HG02759 (cell line): Measurements from ENCODE around the gene MYO1A.
"Not testable (repeated sequence)": the region's sequence is repeated elsewhere in the genome, so short reads cannot be mapped to it uniquely, and the experiment has no call there.

Experiments used
- ATAC-seq: cut with Tn5 transposase; IDR thresholded peaks from one replicate; pipeline ENCODE4 v1.9.1; 2021; ENCODE audit warnings: mild to moderate bottlenecking, moderate library complexity; ENCODE audit not compliant: unreplicated experiment

MYO1A gene

DNA sequence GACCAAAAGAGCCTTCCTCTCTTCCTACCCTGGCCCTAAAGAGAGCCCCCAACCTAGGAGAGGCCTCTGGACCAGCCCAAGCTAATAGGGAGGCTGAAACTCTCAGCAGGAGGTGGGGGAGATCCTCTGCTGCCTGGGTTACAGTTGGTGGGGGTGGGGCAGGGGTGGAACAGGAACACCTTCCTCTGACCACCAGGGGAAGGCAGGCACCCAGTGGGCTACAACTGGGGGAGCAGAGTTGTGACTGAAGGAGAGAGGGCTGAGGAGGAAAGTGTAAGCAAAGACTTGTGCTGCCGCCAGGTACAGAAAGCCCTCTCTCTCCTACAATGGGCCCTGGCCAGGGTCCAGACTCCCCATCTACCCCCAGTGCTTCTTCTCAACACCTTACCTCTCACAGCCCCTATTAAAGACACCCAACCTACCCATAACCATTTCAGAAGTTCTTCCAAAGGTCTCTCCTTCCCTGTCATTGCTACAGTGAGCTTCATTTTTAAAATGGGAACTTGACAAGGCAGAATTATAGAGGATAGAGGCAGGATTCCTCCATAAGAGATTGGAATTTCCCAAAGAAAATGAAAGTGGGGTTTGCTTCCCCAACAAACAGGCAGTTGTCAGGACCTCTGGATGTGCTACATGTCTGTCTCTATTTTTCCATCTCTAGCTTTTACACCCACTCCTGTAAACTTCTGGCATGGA is 1.4 kb downstream of the MYO1A start:
- no peak for ATAC-seq

DNA sequence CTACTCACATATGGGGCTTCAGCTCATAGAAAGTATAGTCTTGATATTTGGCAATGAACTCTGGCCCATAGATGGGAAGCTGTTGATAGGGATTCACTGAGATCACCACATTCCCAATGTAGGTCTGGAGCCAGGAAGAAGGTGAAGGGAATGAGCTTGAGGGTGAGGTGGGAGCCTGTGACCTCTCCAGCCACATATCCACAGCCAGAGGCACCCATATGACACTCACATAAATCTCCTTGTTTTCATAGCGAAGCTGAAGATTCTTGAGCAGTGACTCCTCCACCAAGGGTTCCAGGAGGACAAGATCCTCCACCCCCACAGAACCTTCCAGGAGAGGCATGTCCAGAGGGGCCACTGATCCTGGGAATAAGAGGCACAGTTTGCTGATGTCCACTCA is 1.9 kb downstream of the MYO1A start:
- no peak for ATAC-seq

GRCh38 chr12:57046947-57047890 is 2.7 kb downstream of the MYO1A start:
- peak; percentile 57 for ATAC-seq

DNA sequence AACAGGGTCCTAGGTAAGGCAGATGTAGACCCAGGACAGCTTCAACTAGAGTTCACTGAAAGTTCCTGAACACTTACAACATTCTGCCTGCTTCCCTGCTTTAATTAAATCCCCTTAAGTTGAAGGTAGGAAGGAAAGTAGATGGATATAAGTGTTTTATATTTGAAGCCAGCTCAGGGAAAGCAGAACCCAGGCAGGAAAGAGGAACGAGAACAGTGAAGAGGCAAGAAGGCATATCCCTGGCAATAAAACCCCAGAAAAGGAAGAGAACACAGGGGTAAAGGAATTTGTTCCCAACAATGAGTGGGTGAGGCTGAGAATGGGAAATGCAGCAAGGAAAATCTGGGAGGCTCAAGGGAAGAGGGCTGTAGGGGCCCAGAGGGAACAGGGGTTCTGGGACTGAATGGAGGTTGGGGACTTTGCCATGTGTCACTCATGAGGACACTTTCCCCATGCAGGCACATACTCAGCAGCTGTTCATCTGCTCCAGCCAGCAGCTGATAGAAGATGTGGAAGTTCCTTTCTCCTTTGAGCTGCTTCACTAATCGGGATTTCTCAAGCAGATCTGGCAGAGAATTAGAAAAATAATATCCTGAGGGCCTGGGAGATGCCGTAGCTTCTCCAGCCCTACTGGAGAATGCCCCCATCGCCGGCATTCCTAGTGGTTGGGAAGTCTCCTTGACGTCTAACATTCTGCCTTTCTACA is 3.7 kb downstream of the MYO1A start:
- no peak for ATAC-seq

GRCh38 chr12:57044889-57045288 is 5.0 kb downstream of the MYO1A start:
- ATAC-seq: no peak

DNA sequence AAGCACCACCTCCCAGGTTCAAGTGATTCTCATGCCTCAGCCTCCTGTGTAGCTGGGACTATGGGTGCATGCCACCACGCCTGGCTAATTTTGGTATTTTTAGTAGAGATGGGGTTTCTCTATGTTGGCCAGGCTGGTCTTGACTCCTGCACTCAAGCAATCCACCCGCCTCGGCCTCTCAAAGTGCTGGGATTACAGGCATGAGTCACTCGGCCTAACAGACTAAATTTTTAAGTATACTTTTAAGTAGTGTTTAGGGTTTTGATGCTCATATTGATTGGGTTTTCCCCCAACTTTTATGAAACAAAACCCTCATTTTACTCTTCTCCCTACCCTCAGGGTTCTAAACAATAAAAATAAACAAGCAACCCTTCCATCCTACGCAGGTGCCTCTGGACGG is 5.5 kb downstream of the MYO1A start:
- no peak for ATAC-seq

GRCh38 chr12:57042695-57043094 is 7.2 kb downstream of the MYO1A start:
- no peak for ATAC-seq

GRCh38 chr12:57040750-57041149 is 9.2 kb downstream of the MYO1A start:
- ATAC-seq: no peak

DNA sequence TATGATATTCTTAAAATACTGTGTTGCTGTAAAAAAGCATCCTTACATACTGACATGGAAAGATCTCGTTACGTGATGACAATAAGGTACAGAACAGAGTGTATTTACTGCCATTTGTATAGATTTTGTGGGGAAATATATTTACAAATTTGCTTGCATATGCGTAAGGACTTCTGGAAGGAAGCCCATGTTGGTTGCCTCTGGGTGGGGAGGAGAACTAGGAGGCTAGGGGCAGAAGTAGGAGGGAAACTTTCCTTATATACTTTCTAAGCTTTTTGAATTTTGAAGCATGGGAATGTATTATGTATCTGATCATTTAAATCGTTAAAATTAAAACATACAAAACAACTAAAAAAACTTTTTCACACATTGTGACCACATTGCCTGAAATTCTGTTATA is 9.7 kb downstream of the MYO1A start:
- no peak for ATAC-seq

DNA sequence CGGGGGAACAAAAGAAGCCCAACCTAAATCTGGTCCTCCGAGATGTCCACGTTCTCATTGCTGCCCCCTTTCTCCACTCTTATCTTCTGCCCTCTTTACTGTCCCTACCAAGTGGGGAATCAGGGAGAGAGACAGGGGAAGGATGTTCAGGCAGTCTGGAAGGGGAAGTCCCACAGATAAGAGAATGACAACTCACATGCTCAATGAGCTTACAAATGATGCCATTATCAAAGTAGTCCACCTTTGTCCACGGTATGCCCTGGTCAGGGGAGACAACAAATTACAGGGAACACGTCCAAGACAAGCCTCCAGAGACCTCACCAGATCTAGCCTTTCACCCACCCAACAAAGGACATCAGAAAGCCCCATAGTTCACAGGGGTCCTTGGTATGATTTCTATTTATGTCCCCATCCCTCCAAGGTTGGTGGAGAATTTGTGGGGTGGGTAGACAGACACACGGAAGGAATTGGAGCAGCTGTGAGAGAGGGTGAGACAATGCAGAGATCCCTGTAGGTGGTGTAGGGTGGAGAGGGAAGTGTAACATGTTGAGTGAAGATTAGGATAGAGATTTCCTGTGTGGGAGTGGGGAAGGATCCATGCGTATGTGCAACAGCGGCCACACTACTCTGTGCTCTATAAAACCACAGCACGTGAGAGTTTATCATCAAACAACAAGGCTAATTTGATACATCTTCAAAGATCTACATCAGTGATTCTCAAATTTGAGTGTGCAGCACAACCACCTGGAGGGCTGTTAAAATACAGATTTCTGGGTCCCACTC is 10.7 kb downstream of the MYO1A start:
- no peak for ATAC-seq

DNA sequence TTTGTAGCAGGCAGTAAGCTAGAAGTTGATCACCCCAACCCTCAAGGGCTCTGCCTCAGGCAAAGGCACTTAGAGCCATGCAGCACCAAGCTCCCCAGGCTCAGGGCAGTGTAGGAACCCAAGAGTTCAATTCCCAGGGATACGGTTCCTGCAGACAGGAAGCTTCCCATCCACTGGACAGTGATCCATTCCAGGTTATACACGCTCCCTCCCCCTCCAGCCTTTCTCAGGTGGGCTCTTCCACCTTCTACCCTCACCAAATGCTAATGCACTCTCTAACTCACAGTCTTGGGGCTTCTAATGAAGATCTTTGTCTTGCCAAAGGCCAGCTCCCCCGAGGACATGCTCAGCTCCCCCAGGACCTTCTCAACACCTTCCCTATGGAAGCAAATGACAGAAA is 12.7 kb downstream of the MYO1A start:
- ATAC-seq: no peak

DNA sequence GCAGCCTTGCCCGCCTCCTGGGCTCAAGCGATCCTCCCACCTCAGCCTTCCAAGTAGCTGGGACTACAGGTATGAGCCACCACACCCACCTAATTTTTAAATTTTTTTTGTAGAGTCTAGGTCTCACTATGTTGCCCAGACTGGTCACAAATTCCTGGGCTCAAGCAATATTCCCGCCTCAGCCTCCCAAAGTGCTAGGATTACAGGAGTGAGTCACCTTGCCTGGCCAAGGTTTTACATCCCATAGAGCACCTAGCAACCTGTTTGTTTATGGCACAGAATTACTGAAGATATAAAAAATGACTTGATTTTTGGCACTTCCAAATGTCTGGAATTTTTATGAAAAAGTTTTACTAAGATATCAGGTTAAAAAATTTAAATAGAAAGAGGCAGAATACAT is 16.5 kb downstream of the MYO1A start:
- ATAC-seq: no peak

DNA sequence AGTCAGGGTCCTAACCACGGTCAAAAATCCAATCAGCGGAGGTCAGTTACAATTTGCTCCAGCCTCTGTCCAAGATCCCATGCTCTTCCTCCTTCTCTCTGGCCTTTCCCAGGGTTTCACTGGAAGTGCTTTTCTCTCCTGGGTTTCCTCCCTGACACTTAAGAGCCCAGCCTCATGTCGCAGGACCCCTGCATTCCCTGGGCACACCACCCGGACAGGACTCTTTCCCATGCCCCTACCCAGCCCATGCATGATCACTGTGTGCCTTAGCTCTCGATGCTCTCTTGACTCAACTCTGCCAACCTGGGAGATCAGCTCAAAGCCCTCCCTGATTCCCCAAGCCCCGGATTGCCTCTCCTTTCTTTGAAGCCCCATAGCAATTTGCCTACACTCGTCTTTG is 18.1 kb downstream of the MYO1A start:
- no peak for ATAC-seq

DNA sequence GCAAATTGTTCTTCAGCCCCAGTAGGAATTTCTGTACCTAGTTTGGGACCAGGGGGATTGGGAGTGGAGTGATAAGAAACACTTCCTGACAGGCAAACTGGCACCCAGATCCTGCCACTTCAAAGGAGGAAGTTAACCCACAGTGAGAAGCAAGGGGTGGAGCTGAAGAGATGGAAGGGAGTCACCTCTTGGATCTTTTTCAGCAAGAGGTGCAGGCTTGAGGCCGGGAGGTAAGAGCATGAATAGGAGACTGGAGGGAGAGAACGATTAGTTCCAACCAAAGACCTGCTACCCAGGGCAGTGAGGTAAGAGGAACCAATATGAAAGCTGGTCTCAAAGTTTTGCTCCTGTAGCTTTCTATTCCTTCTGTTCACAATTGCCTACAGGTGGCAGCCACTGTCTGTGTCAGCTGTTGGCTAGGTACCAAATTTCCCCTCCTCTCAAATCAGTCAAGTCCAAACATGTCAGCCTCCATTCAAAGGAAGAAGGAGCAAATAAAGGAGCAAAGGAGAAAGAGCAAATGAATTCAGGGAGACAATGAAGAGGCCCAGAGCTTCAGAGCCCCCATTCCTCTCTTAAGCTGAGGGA is 18.7 kb downstream of the MYO1A start:
- ATAC-seq: peak; percentile 59

DNA sequence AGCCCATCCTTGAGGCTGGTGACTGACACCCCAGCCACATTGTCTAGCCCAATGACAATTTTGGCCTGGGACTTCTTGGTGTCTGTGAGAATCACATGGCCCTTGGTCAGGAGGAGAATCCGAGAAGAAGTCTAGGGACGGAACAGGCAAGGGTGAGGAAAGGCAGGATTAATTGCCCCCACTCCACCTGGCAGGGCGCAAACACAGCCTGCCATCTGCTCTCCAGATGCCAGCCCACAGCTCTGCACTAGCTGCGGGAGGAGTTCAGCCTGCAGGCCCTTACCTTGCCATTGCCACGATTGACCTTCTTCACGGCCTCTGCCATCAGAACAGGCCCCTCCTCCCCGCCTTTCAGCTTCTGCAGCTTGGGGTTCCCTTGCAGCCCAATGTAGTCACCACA is 20.5 kb downstream of the MYO1A start:
- no peak for ATAC-seq

DNA sequence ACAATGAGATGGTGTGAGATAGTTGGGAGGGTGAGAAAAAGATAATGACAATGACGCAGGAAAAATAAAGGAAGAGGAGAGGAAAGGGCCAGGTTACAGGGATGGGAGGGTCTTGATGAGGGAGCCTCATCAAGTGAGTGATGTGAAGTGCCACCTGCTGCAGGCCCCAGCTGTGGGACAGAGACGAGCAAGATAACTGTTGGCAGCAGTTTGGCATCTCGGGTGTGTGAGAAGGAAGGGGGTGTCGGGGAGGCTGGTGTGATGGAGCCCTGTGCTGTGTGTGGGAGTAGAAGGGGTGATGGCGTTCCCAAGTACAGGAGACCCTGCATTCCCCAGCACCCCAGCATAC is 22.1 kb downstream of the MYO1A start:
- no peak for ATAC-seq

GRCh38 chr12:57027011-57027804 is 22.7 kb downstream of the MYO1A start:
- no peak for ATAC-seq

- no peak for ATAC-seq
These were observed 24.7 kb downstream of the MYO1A start for GRCh38 chr12:57025196-57025595.

- not testable (repeated sequence) for ATAC-seq
These were observed 27.6 kb downstream of the MYO1A start for GRCh38 chr12:57022324-57022723.
